ENCODE results near the gene LDLRAD3. TPM values are rescaled to one million over a fixed set of nuclear protein-coding genes. Genes with fewer than 3 reads are reported as not detected.

LDLRAD3 gene
- total and polyA plus RNA-seq, 3 experiments from 2014 or later = 0.09 to 0.44 TPM; not detected in 1

DNA sequence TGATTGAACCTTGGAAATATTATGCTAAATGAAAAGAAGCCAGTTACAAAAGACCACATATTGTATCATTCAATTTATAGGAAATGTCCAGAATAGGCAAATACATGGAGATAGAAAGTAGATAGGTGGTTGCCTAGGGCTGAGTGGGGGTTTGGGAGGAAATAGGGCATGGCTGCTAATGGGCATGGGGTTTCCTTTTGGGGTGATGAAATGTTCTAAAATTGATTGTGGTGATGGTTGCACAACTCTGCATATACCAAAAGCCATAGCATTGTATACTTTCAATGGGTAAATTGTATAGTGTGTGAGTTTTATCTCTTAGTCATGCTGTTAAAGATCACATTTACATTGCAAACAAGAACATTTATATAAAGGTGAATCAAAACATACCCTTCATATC lies 48.7 kb downstream of the LDLRAD3 start:
- Histone ChIP-seq H3K36me3 (ENCODE audit: insufficient read depth, low read length) (no peaks in the 10 kb centered on the region), H3K27ac (ENCODE audit: low read depth, low read length) (no peak overlapping the region), H3K9me3 (ENCODE audit: low read length) (no peaks in the 10 kb centered on the region), H3K4me3 (ENCODE audit: low read length) (no peak overlapping the region), H3K4me1 (ENCODE audit: insufficient read depth, low read length) (no peaks in the 10 kb centered on the region), H3K27me3 (ENCODE audit: insufficient read depth, low read length, poor library complexity, severe bottlenecking) (no peaks in the 10 kb centered on the region)
- CTCF ChIA-PET = no interaction called here
- no peaks in the 10 kb centered on the region for H3K4me1 Mint-ChIP-seq
- H3K36me3 Mint-ChIP-seq = no peaks in the 10 kb centered on the region
- no peak for DNase-seq
- POLR2A ChIA-PET = no interaction called here
- no peak overlapping the region for H3K4me3 Mint-ChIP-seq
- H3K27ac Mint-ChIP-seq = peak overlapping the region in 1 of 8 donors; percentile 37
- H3K9me3 Mint-ChIP-seq = peaks cover 0 to 1% (median 0%) of the 10 kb centered on the region in 5 donors
- peaks cover 6 to 31% of the 10 kb centered on the region in 2 donors for H3K27me3 Mint-ChIP-seq

DNA sequence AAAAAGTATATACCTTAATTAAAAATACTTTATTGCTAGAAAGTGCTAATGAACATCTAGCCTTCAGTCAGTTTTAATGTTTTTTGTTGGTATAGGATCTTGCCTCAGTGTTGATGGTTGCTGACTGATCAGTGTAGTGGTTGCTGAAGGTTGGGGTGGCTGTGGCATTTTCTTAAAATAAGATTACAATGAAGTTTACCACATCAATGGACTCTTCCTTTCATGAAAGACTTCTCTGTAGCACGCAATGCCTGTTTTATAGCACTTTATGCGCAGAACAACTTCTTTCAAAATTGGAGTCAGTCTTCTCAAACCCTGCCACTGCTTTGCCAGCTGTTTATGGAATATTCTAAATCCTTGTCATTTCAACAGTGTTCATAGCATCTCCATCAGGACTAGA lies 50.6 kb downstream of the LDLRAD3 start:
- ChIA-PET POLR2A (no interaction called here), CTCF (no interaction called here)
- Mint-ChIP-seq H3K27me3 (peaks cover 6 to 38% of the 10 kb centered on the region in 2 donors), H3K27ac (no peak overlapping the region), H3K9me3 (no peaks in the 10 kb centered on the region), H3K36me3 (no peaks in the 10 kb centered on the region), H3K4me1 (no peaks in the 10 kb centered on the region), H3K4me3 (no peak overlapping the region)
- H3K9me3 ChIP-seq (ENCODE audit: low read length) = no peaks in the 10 kb centered on the region
- H3K27ac ChIP-seq (ENCODE audit: low read depth, low read length) = no peak overlapping the region
- H3K27me3 ChIP-seq (ENCODE audit: insufficient read depth, low read length, poor library complexity, severe bottlenecking) = no peaks in the 10 kb centered on the region
- H3K4me3 ChIP-seq (ENCODE audit: low read length) = no peak overlapping the region
- no peak for DNase-seq
- no peaks in the 10 kb centered on the region for H3K4me1 ChIP-seq (ENCODE audit: insufficient read depth, low read length)
- no peaks in the 10 kb centered on the region for H3K36me3 ChIP-seq (ENCODE audit: insufficient read depth, low read length)

DNA sequence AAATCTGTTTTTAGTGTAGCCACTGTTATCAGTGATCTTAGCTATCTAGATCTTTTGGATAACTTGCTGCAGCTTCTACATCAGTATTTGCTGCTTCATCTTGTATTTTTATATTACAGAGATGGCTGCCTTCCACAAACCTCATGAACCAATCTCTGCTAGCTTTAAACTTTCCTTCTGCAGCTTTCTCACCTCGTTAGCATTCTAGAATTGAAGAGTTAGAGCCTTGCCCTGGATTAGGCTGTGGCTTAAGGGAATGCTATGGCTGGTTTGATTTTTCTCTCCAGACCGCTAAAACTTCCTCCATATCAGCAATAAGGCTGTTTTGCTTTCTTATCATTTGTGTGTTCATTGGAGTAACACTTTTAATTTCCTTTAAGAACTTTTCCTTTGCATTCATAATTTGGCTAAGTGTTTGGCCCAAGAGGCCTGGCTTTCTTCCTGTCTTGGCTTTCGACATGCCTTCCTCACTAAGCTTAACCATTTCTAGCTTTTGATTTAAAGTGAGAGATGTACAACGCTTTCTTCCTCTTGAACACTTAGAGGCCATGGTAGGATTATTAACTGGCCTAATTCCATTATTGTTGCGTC lies 51.9 kb downstream of the LDLRAD3 start:
- H3K27me3 ChIP-seq (ENCODE audit: insufficient read depth, low read length, poor library complexity, severe bottlenecking) = no peaks in the 10 kb centered on the region
- Mint-ChIP-seq H3K27me3 (peaks cover 9 to 38% of the 10 kb centered on the region in 2 donors), H3K27ac (no peak overlapping the region), H3K4me3 (no peak overlapping the region), H3K36me3 (no peaks in the 10 kb centered on the region), H3K4me1 (no peaks in the 10 kb centered on the region), H3K9me3 (no peaks in the 10 kb centered on the region)
- H3K27ac ChIP-seq (ENCODE audit: low read depth, low read length) = no peak overlapping the region
- DNase-seq = no peak
- ChIA-PET POLR2A (no interaction called here), CTCF (no interaction called here)
- H3K4me3 ChIP-seq (ENCODE audit: low read length) = no peak overlapping the region
- no peaks in the 10 kb centered on the region for H3K9me3 ChIP-seq (ENCODE audit: low read length)
- H3K4me1 ChIP-seq (ENCODE audit: insufficient read depth, low read length) = no peaks in the 10 kb centered on the region
- no peaks in the 10 kb centered on the region for H3K36me3 ChIP-seq (ENCODE audit: insufficient read depth, low read length)

DNA sequence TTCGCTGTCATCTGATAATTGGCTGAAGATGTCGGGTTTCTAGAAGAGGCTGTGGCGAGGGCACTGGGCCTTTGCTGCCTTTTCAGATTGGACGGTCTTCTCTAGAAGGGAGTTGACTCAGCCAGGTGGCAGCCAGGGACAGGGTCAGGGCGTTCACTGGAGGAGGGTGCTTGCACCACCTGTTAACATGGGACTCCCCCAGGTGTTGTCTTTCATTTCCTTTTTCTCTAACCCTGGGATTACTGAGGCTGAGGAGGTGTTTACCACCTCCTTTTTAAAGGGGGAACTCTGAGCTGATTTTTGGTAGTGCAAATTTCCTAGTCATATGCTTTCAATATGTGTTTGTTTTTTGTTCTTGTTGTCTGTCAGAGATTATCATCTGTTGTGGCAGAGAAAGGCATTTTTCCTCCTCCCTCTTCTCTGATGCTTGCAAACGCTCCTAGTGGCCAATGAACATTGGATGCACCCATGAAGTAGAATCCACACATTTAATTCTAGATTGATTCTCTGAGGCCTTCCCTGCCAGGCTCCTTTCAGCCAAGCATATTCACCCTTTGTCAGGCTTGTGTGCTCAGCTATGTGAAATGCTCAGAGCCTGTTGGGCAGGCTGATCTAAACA lies 54.1 kb downstream of the LDLRAD3 start:
- no peak overlapping the region for H3K4me3 ChIP-seq (ENCODE audit: low read length)
- H3K27me3 Mint-ChIP-seq = peaks cover 6 to 24% of the 10 kb centered on the region in 2 donors
- H3K9me3 ChIP-seq (ENCODE audit: low read length) = no peaks in the 10 kb centered on the region
- H3K27me3 ChIP-seq (ENCODE audit: insufficient read depth, low read length, poor library complexity, severe bottlenecking) = no peaks in the 10 kb centered on the region
- H3K4me1 Mint-ChIP-seq = no peaks in the 10 kb centered on the region
- H3K27ac ChIP-seq (ENCODE audit: low read depth, low read length) = no peak overlapping the region
- H3K27ac Mint-ChIP-seq = no peak overlapping the region
- H3K36me3 ChIP-seq (ENCODE audit: insufficient read depth, low read length) = no peaks in the 10 kb centered on the region
- ChIA-PET CTCF (no interaction called here), POLR2A (no interaction called here)
- DNase-seq = no peak
- no peaks in the 10 kb centered on the region for H3K4me1 ChIP-seq (ENCODE audit: insufficient read depth, low read length)
- no peak overlapping the region for H3K4me3 Mint-ChIP-seq
- no peaks in the 10 kb centered on the region for H3K36me3 Mint-ChIP-seq
- H3K9me3 Mint-ChIP-seq = no peaks in the 10 kb centered on the region

DNA sequence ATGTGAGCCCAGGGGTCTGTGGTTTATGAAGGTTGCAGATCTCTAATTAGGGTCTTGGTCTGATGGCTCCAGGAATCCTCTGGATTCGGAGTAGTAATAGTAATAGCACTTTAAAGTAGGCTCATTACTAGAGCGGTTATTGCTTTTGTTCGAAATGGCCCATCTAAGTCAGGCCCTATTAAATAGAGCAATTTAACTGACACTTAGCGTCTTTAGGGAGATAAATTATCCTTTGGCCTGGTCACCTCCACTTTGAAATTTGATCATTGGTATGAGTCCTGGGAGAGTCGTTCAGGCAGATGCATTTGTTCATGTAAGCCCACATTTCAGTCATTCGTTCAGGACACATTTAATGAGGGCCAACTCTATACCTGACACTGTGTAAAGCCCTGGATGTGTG lies 54.8 kb downstream of the LDLRAD3 start:
- H3K4me1 ChIP-seq (ENCODE audit: insufficient read depth, low read length) = no peaks in the 10 kb centered on the region
- no peak overlapping the region for H3K4me3 ChIP-seq (ENCODE audit: low read length)
- H3K27ac ChIP-seq (ENCODE audit: low read depth, low read length) = no peak overlapping the region
- Mint-ChIP-seq H3K27ac (no peak overlapping the region), H3K27me3 (peaks cover 6 to 19% of the 10 kb centered on the region in 2 donors), H3K4me3 (no peak overlapping the region), H3K4me1 (no peaks in the 10 kb centered on the region), H3K36me3 (no peaks in the 10 kb centered on the region), H3K9me3 (peaks cover 0 to 1% (median 0%) of the 10 kb centered on the region in 5 donors)
- no peaks in the 10 kb centered on the region for H3K36me3 ChIP-seq (ENCODE audit: insufficient read depth, low read length)
- DNase-seq = no peak
- CTCF ChIA-PET = no interaction called here
- no peaks in the 10 kb centered on the region for H3K27me3 ChIP-seq (ENCODE audit: insufficient read depth, low read length, poor library complexity, severe bottlenecking)
- POLR2A ChIA-PET = no interaction called here
- H3K9me3 ChIP-seq (ENCODE audit: low read length) = no peaks in the 10 kb centered on the region

DNA sequence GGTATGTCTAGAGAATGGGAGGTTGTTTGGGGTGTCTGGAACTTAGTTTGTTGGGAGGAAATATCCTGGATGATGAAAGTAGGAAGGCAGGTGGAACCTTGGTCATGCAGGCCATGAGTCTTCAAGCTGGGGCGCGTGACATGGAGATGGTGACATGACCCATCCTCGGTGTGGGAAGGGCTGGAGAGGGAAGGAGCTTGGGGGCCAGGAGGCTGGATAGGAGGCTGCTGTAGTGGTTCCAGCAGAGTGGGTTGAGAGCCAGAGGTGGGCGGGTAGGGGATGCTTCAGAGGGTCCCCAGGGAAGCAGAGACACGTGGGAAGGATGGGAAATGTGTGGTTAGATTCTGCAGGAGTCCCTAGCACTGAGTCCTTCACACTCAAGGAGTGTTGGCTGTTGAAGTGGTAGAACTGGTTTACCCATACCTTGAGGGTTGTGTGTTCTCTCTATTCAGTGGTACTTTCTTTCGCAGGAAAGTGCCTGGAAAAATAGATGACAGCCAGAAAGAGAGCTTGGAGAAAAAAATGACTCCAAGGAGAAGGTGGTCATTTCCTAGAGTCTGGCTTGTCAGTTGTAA lies 56.8 kb downstream of the LDLRAD3 start:
- Histone ChIP-seq H3K4me3 (ENCODE audit: low read length) (no peak overlapping the region), H3K36me3 (ENCODE audit: insufficient read depth, low read length) (no peaks in the 10 kb centered on the region), H3K27ac (ENCODE audit: low read depth, low read length) (no peak overlapping the region), H3K27me3 (ENCODE audit: insufficient read depth, low read length, poor library complexity, severe bottlenecking) (no peaks in the 10 kb centered on the region), H3K9me3 (ENCODE audit: low read length) (no peaks in the 10 kb centered on the region), H3K4me1 (ENCODE audit: insufficient read depth, low read length) (no peaks in the 10 kb centered on the region)
- Mint-ChIP-seq H3K36me3 (no peaks in the 10 kb centered on the region), H3K27me3 (peaks cover 7 to 15% of the 10 kb centered on the region in 2 donors), H3K4me1 (no peaks in the 10 kb centered on the region), H3K9me3 (peaks cover 0 to 3% (median 2%) of the 10 kb centered on the region in 5 donors), H3K4me3 (no peak overlapping the region), H3K27ac (no peak overlapping the region)
- DNase-seq = no peak
- ChIA-PET POLR2A (no interaction called here), CTCF (no interaction called here)

DNA sequence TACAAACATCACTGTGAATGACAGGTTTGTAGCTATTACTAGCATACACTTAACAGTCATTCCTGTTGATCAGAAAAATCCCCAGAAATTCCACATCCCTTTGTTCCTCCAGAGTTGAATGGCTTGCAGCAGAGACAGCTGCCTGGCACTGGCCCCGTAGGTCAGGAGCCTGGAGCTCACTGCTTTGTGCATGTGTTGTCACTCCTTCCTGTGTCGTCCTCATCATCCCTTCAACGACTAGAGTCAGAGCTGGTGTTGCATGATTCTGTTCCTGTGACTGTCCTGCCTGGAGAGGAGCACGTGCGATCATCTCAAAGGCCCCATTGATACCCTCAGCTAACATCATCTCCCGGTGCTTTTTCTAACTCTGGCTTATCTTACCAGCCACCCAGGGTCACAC lies 58.3 kb downstream of the LDLRAD3 start:
- Mint-ChIP-seq H3K27ac (no peak overlapping the region), H3K36me3 (no peaks in the 10 kb centered on the region), H3K4me1 (no peaks in the 10 kb centered on the region), H3K9me3 (peaks cover 0 to 3% (median 2%) of the 10 kb centered on the region in 5 donors), H3K27me3 (peaks cover 7 to 15% of the 10 kb centered on the region in 2 donors), H3K4me3 (no peak overlapping the region)
- Histone ChIP-seq H3K27me3 (ENCODE audit: insufficient read depth, low read length, poor library complexity, severe bottlenecking) (peaks cover 5% of the 10 kb centered on the region), H3K4me3 (ENCODE audit: low read length) (no peak overlapping the region), H3K27ac (ENCODE audit: low read depth, low read length) (no peak overlapping the region), H3K4me1 (ENCODE audit: insufficient read depth, low read length) (no peaks in the 10 kb centered on the region), H3K9me3 (ENCODE audit: low read length) (no peaks in the 10 kb centered on the region), H3K36me3 (ENCODE audit: insufficient read depth, low read length) (no peaks in the 10 kb centered on the region)
- POLR2A ChIA-PET = no interaction called here
- CTCF ChIA-PET = no interaction called here
- no peak for DNase-seq

DNA sequence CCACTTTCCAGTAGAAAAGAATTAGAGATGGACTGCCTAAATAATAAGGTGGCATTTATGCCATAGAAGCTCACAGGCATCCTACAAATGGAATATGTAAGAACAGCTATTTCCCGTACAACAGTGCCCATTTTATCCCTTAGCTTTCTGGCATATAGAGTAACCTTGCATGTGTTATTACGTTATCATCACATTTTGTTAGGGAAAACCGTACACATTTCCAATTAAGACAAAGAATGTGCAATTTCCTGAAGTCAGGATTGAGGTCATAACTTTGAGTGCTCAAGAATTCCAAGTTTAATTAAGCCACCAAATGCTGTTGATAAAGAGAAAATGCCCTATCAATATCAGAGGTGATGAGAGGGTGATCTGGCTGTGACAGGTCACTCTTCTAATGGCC lies 58.9 kb downstream of the LDLRAD3 start:
- H3K27ac Mint-ChIP-seq = no peak overlapping the region
- peaks cover 7 to 17% of the 10 kb centered on the region in 2 donors for H3K27me3 Mint-ChIP-seq
- Histone ChIP-seq H3K27me3 (ENCODE audit: insufficient read depth, low read length, poor library complexity, severe bottlenecking) (peaks cover 6% of the 10 kb centered on the region), H3K9me3 (ENCODE audit: low read length) (no peaks in the 10 kb centered on the region), H3K4me1 (ENCODE audit: insufficient read depth, low read length) (no peaks in the 10 kb centered on the region), H3K4me3 (ENCODE audit: low read length) (no peak overlapping the region), H3K27ac (ENCODE audit: low read depth, low read length) (no peak overlapping the region), H3K36me3 (ENCODE audit: insufficient read depth, low read length) (no peaks in the 10 kb centered on the region)
- H3K9me3 Mint-ChIP-seq = peaks cover 0 to 3% (median 2%) of the 10 kb centered on the region in 5 donors
- no peaks in the 10 kb centered on the region for H3K36me3 Mint-ChIP-seq
- DNase-seq = no peak
- ChIA-PET POLR2A (no interaction called here), CTCF (no interaction called here)
- H3K4me1 Mint-ChIP-seq = no peaks in the 10 kb centered on the region
- no peak overlapping the region for H3K4me3 Mint-ChIP-seq
